CD4-positive, alpha-beta T cell treated with Interleukin-15 for 4 hours (primary cell): ENCODE measurements around the gene GP2.
"Not testable (repeated sequence)": the region's sequence is repeated elsewhere in the genome, so short reads cannot be mapped to it uniquely, and the experiment has no call there.

Experiments
- DNase-seq: peaks from one replicate; pipeline ENCODE4 v3.0.0-alpha.2; 2020; ENCODE audit warnings: low spot score

Gene GP2

GRCh38 chr16:20325005-20325404, 2.3 kb downstream of the GP2 start:
- no peak for DNase-seq

DNA sequence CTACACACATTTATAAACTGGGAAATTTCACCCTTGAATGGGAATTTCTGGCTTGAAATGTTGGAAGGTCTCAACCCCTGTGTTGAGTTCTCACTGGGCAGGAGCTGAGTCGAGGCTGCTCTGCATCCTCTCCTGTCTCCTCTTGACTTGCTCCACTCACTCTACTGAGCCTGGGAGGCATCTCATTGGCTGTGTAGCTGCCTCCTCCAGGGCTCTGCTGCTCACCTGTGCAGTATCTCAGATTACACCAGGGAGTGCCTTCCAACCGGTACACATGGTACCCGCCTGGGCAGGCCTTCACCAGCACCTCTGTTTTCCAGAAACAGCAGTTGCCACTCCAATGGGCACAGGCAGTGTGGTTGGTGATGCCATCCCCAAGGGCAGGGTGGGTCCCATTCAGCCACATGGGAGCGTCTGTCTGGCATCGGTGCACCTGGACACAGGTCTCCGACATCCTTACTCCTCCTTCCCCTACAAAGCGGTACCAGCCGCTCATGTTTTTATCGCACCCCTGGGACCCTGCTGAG, 3.7 kb downstream of the GP2 start:
- DNase-seq, result no peak

DNA sequence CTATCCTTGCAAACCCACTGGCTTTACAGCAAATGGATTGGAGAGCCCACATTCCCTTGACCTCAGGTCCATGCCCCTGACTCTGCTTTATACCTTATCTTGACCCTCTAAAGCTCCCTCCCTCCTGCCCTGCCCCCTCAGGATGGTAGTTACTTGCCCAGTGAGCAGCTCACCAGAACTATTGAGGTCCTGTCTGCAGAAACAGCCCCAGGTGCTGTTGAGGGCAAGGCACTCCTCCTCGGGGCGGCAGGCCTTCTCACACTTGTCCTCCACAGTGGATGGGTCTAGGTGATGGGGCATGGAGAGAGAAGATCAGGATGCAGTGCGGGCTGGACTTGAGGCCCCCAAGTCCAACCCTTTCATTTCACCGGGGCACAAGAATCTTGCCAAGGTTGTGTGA, 4.6 kb downstream of the GP2 start:
- DNase-seq, result no peak

- DNase-seq, result no peak
Observed at GRCh38 chr16:20321671-20322070, 5.6 kb downstream of the GP2 start.

DNA sequence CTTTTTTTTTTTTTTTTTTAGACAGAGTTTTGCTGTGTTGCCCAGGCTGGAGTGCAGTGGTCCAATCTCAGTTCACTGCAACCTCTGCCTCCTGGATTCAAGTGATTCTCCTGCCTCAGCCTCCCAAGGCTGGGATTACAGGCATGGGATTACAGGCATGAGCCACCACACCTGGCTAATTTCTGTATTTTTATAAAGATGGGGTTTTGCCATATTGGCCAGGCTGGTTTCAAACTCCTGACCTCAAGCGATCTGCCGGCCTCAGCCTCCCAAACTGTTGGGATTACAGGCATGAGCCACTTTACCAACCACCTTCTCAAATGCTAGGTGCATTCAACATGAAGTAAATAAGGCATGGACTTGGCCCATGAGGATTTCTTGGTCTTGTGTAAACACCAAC, 6.3 kb downstream of the GP2 start:
- DNase-seq, result not testable (repeated sequence)

DNA sequence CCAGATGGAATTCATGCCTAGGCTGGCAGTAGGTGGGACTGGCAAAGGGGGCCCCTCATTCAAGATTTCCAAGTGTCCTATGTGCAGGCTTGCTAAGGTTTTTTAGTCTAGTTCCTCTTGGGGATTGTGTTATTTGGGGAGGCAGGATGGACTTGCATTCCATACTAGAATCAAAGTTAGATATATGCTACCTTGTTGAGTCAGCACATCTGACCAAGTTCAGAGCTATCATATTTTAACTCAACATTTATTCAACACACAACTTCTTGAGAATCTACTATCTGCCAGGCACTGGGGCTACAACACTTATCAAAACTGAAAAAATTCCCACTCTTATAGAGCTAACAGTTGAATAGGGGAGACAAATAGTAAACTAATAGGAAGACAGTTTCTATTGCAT, 6.7 kb downstream of the GP2 start:
- no peak for DNase-seq

GRCh38 chr16:20320178-20320577, 7.1 kb downstream of the GP2 start:
- DNase-seq, result no peak

DNA sequence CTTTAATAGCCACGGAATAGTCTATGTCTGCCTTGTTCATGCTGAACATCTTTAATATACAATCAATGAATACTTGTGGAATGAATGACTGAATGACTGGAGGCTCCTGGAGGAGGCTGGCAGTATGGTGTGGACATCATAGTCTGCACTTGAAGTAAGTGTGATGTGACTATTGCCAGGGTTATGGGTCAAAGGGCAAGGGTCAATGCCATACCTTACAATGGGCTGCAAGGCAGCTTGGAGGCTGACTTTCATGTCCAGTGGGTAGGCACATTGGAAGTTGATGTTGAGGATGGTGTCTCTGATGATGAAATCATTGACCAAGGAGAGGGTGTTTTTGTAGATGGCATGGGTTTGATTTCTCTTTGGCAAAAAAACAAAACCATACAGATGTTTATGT, 7.9 kb downstream of the GP2 start:
- no peak for DNase-seq

GRCh38 chr16:20318437-20318836, 8.9 kb downstream of the GP2 start:
- no peak for DNase-seq

DNA sequence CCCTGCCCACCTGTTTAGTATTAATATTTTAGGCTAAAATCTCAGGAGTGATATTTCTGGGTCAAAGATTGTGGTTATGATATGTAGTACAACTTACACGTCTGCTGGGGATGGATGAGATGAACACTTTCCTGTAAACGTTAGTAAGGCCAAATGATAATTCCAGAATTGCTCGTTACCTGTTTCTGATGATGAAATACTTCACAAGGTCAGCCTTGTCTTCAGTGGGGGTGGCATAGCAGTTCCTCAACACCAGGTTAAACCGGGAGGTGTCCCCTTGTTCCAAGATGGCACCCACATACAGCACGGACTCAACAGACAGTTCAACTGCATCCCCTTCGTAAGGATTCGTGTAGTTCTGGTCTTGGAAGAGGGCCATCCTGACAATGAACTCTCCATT, 9.3 kb downstream of the GP2 start:
- no peak for DNase-seq

GRCh38 chr16:20317117-20317516, 10.2 kb downstream of the GP2 start:
- DNase-seq, result no peak

DNA sequence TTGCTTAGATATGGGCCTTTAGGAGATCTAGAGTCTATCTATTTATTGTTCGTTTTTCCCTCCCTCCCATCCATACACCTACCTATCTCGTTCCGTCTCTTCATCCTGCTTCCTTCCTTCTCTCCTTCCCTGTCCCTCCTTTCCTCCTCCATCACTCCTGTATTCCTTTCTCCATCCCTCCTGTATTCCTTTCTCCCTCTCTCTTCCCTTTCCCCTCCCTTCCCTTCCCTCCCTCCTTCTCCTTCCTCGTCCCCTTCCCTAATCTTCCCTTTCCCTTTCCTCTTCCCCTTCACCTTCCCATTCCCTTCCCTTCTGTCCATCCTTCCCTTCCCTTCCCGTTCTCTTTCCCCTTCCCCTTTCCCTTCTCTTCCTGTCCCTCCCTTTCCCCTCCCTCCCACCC, 10.6 kb downstream of the GP2 start:
- DNase-seq, result no peak

- no peak for DNase-seq
Observed at GRCh38 chr16:20315764-20316163, 11.5 kb downstream of the GP2 start.

DNA sequence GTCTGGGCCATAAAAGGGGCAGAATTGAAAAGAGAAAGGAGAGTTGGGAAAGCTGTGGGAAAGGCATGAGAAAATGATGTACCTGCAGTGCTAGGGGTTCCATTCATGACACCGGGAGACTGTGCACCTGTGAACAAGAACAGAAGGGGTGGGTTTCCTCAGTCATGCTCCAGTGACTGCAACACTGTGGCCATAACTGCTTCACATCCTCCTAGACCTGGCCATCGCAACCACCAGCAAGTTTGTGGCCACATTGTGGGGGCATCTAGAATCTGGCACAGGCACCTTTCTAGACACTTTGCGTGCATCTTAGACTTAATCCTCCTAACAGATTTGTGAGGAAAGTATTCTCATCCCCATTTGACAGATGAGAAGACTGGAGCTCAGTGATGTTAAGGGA, 12.7 kb downstream of the GP2 start:
- no peak for DNase-seq

DNA sequence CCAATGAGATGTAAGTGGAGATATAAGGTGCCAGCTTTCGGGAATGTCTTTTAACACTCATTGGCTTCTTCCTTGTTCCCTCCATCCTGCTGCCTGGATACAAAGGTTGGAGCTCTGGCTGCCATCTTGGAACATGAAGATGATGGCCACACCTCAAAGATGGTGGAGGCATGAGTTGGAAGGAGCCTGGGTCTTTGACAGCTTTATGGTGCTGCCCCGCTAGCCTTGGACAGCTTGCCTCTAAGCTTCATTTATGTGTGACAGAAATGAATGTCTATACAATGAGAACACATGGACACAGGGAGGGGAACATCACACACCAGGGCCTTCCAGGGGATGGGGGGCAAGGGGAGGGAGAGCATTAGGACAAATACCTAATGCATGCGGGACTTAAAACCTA, 13.6 kb downstream of the GP2 start:
- DNase-seq, result no peak

DNA sequence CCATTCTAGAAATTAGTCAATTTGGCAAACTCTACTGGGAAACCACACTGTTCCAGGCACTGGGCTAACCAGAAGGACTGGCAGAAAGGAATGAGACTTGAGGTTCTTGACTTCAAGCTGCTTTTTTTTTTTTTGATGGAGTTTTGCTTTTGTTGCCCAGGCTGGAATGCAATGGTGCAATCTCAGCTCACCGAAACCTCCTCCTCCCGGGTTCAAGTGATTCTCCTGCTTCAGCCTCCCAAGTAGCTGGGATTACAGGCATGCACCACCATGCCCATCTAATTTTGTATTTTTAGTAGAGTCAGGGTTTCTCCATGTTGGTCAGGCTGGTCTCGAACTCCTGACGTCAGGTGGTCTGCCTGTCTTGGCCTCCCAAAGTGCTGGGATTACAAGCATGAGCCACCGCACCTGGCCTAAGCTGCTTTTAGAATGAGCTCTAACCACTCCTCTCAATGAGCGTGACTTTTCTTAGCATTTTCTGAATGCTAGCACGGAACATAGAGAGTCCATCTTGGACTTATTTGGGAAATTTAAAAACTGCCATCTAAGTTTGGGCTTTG, 14.7 kb downstream of the GP2 start:
- not testable (repeated sequence) for DNase-seq

DNA sequence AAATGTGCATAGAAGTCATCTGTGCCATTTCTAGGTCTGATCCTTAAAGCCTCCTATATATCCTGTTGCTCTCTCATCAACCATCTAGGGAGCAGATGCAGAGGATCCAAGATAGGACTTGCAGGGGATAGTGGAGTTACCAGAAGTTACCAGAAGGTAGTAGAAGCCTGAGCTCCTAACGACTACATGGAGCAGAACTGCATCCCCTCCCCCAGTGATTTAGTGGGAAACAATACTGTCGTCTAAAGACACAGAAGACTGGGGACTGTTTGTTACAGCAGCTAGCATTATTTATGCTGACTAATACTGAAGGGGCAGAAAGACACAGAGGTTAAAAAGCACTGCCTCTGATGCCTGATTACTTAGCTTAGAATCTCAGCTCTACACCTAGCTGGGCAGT, 15.8 kb downstream of the GP2 start:
- no peak for DNase-seq

GRCh38 chr16:20310421-20311395, 16.6 kb downstream of the GP2 start:
- DNase-seq, result no peak

DNA sequence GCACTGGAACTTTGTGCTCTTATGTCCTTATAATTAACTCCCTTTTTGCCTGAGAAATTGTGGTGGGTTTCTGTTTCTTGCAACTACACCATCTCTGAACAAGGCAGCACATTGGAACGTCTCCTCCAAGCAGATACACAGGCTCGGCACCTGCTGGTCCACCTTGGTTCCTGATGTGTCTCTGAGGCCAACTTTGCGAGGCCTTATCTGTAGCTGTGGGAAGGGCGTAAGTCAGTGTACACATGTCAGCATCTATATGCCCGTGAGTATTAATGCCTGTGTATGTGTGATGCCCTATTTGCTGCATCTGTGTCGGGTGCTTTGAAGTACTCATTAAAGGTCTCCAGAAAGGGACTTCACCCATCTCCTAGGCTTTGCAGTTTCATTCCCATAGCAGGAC, 17.5 kb downstream of the GP2 start:
- DNase-seq, result no peak

GRCh38 chr16:20308801-20309590, 18.3 kb downstream of the GP2 start:
- no peak for DNase-seq

DNA sequence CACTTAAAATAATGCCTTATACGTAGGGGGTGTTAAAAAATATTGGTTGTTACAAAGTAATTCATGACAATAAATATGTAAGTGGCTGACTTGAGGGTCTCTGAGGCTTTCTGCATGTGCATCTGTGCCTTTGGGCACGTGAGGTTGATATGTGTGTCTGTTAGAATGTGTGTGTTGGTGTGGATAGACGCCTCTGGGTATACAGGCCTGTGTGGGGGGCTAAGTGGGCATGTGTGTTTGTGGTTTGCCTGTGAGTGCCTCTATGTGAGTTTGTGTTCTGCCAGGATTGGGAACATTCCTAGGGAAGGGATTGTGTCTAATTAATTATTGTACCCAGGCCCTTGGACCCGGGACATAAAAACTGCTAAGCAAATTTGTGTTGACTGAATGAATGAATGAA, 19.0 kb downstream of the GP2 start:
- no peak for DNase-seq

DNA sequence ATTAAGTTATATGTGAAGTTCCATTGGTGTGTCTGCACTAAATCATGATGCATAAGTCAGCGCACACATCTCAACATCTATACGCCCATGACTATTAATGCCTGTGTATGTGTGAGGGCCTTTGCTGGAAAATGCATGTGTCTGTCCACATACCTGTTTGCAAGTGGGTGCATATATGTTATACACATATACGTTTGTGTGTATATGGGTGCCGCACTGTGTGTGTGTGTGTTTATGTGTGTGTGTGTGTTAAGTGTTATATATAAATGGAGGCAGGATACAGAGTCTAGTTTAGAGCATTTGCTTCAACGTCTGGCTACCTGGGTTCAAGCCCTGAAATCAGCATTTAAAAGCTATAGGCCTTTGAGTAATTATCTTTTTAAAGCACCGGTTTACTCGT, 19.5 kb downstream of the GP2 start:
- DNase-seq, result no peak

GRCh38 chr16:20307240-20307671, 20.1 kb downstream of the GP2 start:
- no peak for DNase-seq
